Kidney (tissue), 14 donors: ENCODE measurements around the gene NBAS. TPM values are rescaled to one million over a fixed set of nuclear protein-coding genes. Genes with fewer than 3 reads are reported as not detected.

Experiments used
- DNase-seq, 5 donors: peaks; one replicate each; pipeline ENCODE4 v3.0.0-alpha.2; 2013 to 2020
- FAIRE-seq: peaks from 2 replicates; lab custom pipeline; 2012; peaks lifted over from hg19 to GRCh38; lab: Jason Lieb, UNC
- H3K27ac ChIP-seq, 2 donors: one replicate each; pipeline ENCODE4 v1.7.0; 2013; ENCODE audit warnings: low read depth in 2 of 2, low read length in 2 of 2, inconsistent platforms in 1 of 2
- H3K27me3 ChIP-seq: one replicate; pipeline ENCODE4 v1.7.1; 2013; ENCODE audit warnings: low read length, inconsistent platforms; ENCODE audit not compliant: control insufficient read depth, insufficient read depth
- H3K36me3 ChIP-seq, 3 donors: one replicate each; pipeline versions ENCODE4 v1.7.0 to v1.7.1; 2013; ENCODE audit warnings: low read length in 3 of 3, control low read depth in 1 of 3, inconsistent platforms in 1 of 3; ENCODE audit not compliant: insufficient read depth in 3 of 3, control insufficient read depth in 2 of 3
- H3K4me1 ChIP-seq, 3 donors: one replicate each; pipeline versions ENCODE4 v1.7.0 to v1.7.1; 2013; ENCODE audit warnings: low read length in 3 of 3, inconsistent platforms in 1 of 3, low read depth in 1 of 3; ENCODE audit not compliant: control insufficient read depth in 2 of 3, insufficient read depth in 2 of 3
- H3K4me3 ChIP-seq, 3 donors: one replicate each; pipeline versions ENCODE4 v1.7.0 to v1.8.1; 2013; ENCODE audit warnings: low read length in 3 of 3, control low read depth in 1 of 3, inconsistent platforms in 1 of 3
- H3K9ac ChIP-seq, 3 donors: one replicate each; pipeline versions ENCODE4 v1.7.0 to v1.7.1; 2013; ENCODE audit warnings: low read length in 3 of 3, control low read depth in 1 of 3, inconsistent platforms in 1 of 3
- H3K9me3 ChIP-seq, 3 donors: one replicate each; pipeline versions ENCODE4 v1.7.0 to v1.7.1; 2013; ENCODE audit warnings: low read length in 3 of 3, control low read depth in 1 of 3, inconsistent platforms in 1 of 3; ENCODE audit not compliant: control insufficient read depth in 2 of 3, insufficient read depth in 1 of 3
- CTCF ChIP-seq: IDR thresholded peaks from 3 replicates; pipeline ENCODE4 v1.5.1; 2012; ENCODE audit warnings: mild to moderate bottlenecking, moderate library complexity, borderline replicate concordance; ENCODE audit not compliant: insufficient read depth; ENCODE audit errors: extremely low read depth
- intact Hi-C: fragments of 100-400 bp; cut with DNase I; formaldehyde crosslinking; loops from one replicate; pipeline ENCODE4 v1.11.1; 2022
- polyA plus RNA-seq: library from polyadenylated mRNA; stranded (reverse); fragments of 350-450 nt; fragmentation: Illumina TruSeq; extraction: RNeasy Lipid Tissue Mini Kit (QIAGEN cat#74804); gene quantifications from one replicate; pipeline ENCODE4 v1.2.3, GENCODE V29; 2014; ENCODE audit warnings: low read depth, low replicate concordance; ENCODE audit not compliant: insufficient read depth
- total RNA-seq: library from RNA; stranded (reverse); fragmentation: NEBNext Ultra II Directional; extraction: Animal tissue kit (Norgen Biotek cat#: 25700); gene quantifications from one replicate; pipeline ENCODE4 v1.2.1, GENCODE V29; 2021
- donor health status: control.
- donor health status: control.
- donor health status: control.
- donor health status: control.
- donor health status: control.
- donor health status: DM: yes; HTN: yes; CAD: no.
- donor health status: Normal renal cell carcinoma (clear cell type).

NBAS gene
- total and polyA plus RNA-seq, 2 donors from 2014 or later: 40.8 to 44.2 TPM

GRCh38 chr2:15415748-15416147 lies 145.4 kb downstream of the NBAS start:
- DNase-seq (no peak), FAIRE-seq (no peak)
- Histone ChIP-seq H3K9me3 (no peaks in the 10 kb centered on the region), H3K27me3 (no peaks in the 10 kb centered on the region), H3K4me1 (no peaks in the 10 kb centered on the region), H3K36me3 (peaks cover 0 to 3% (median 0%) of the 10 kb centered on the region in 3 donors), H3K4me3 (no peak overlapping the region), H3K27ac (no peak overlapping the region), H3K9ac (no peak overlapping the region)
- intact Hi-C loops: no loop called here
- no peak for TF ChIP-seq CTCF

DNA sequence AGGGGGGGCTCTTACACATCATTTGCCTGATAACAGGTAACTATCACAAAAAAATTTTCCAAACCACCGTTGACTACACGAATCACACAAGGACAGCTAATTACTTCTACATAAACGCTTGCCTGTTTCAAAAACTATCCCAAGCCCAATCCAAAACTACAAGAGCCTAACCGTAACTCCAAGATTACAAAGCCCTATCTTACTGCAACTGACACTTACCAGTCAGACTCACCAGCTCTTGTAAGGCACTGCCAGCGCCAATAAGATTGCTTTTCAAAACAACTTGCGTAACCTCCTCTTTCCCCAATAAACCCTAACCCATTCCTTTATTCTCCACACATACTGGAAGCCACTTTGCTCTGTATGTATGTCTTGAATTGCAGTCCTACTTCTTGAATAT lies 148.4 kb downstream of the NBAS start:
- Histone ChIP-seq H3K9me3 (no peaks in the 10 kb centered on the region), H3K9ac (no peak overlapping the region), H3K36me3 (peaks cover 0 to 3% (median 0%) of the 10 kb centered on the region in 3 donors), H3K27me3 (no peaks in the 10 kb centered on the region), H3K27ac (no peak overlapping the region), H3K4me3 (no peak overlapping the region), H3K4me1 (no peaks in the 10 kb centered on the region)
- TF ChIP-seq CTCF: no peak
- FAIRE-seq (no peak), DNase-seq (no peak)
- intact Hi-C loops: no loop called here

GRCh38 chr2:15412309-15412708 lies 148.8 kb downstream of the NBAS start:
- no peak overlapping the region for H3K4me3 ChIP-seq
- H3K27ac ChIP-seq: no peak overlapping the region
- no peak overlapping the region for H3K9ac ChIP-seq
- H3K9me3 ChIP-seq: no peaks in the 10 kb centered on the region
- peaks cover 0 to 3% (median 0%) of the 10 kb centered on the region in 3 donors for H3K36me3 ChIP-seq
- no peak for DNase-seq
- no peak for FAIRE-seq
- no peaks in the 10 kb centered on the region for H3K27me3 ChIP-seq
- TF ChIP-seq CTCF: no peak
- intact Hi-C loops: no loop called here
- H3K4me1 ChIP-seq: no peaks in the 10 kb centered on the region

DNA sequence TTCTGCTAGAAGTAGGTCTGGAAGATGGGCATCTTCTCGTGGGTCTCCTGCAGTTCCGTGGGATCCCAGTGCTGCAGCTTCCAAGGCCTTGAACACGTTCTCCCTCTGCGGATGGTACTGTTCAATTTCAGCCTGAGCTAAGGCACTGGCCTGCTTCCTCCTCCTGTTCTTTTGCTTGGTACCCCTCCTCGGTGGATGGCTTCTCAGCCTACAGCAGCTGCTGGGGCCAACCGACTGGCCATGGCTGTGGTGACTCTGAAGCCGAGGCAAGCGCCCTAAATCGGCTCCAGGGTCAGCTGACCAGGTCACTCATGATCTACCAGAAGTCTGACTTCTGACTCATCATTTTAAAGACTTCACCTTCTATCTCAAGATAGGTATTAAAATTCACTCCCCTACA lies 150.2 kb downstream of the NBAS start:
- H3K4me3 ChIP-seq: no peak overlapping the region
- no peak overlapping the region for H3K27ac ChIP-seq
- intact Hi-C loops: no loop called here
- no peak for DNase-seq
- FAIRE-seq: no peak
- no peaks in the 10 kb centered on the region for H3K9me3 ChIP-seq
- no peaks in the 10 kb centered on the region for H3K27me3 ChIP-seq
- no peak overlapping the region for H3K9ac ChIP-seq
- TF ChIP-seq CTCF: no peak
- H3K4me1 ChIP-seq: no peaks in the 10 kb centered on the region
- H3K36me3 ChIP-seq: peaks cover 0 to 3% (median 0%) of the 10 kb centered on the region in 3 donors
